ENCODE data around the gene CADM1.

The CADM1 gene

GRCh38 chr11:115153135-115153534 lies 351.1 kb downstream of the CADM1 start:
- no peak for DNase-seq (ENCODE audit: low read depth in 2 of 2)

- DNase-seq (ENCODE audit: low read depth in 2 of 2): no peak
These were observed 353.2 kb downstream of the CADM1 start for GRCh38 chr11:115151010-115151409.

GRCh38 chr11:115148691-115149090 lies 355.5 kb downstream of the CADM1 start:
- no peak for DNase-seq (ENCODE audit: low read depth in 2 of 2)

GRCh38 chr11:115148101-115148500 lies 356.1 kb downstream of the CADM1 start:
- DNase-seq (ENCODE audit: low read depth in 2 of 2): no peak

GRCh38 chr11:115147243-115147807 lies 356.9 kb downstream of the CADM1 start:
- no peak for DNase-seq (ENCODE audit: low read depth in 2 of 2)

- no peak for DNase-seq (ENCODE audit: low read depth in 2 of 2)
These were observed 357.8 kb downstream of the CADM1 start for GRCh38 chr11:115146425-115146824.

- no peak for DNase-seq (ENCODE audit: low read depth in 2 of 2)
These were observed 358.9 kb downstream of the CADM1 start for GRCh38 chr11:115145324-115145723.

- DNase-seq (ENCODE audit: low read depth in 2 of 2): no peak
These were observed 359.3 kb downstream of the CADM1 start for GRCh38 chr11:115144914-115145313.

- DNase-seq (ENCODE audit: low read depth in 2 of 2): no peak
These were observed 360.2 kb downstream of the CADM1 start for GRCh38 chr11:115144014-115144413.

- no peak for DNase-seq (ENCODE audit: low read depth in 2 of 2)
These were observed 362.7 kb downstream of the CADM1 start for GRCh38 chr11:115141231-115142114.

- DNase-seq (ENCODE audit: low read depth in 2 of 2): no peak
These were observed 368.3 kb downstream of the CADM1 start for GRCh38 chr11:115135936-115136335.

- no peak for DNase-seq (ENCODE audit: low read depth in 2 of 2)
These were observed 369.3 kb downstream of the CADM1 start for GRCh38 chr11:115134926-115135325.

GRCh38 chr11:115133475-115134209 lies 370.6 kb downstream of the CADM1 start:
- no peak for DNase-seq (ENCODE audit: low read depth in 2 of 2)

- DNase-seq (ENCODE audit: low read depth in 2 of 2): no peak
These were observed 371.6 kb downstream of the CADM1 start for GRCh38 chr11:115132436-115133228.

GRCh38 chr11:115129473-115130289 lies 374.5 kb downstream of the CADM1 start:
- no peak for DNase-seq (ENCODE audit: low read depth in 2 of 2)

GRCh38 chr11:115128226-115128625 lies 376.0 kb downstream of the CADM1 start:
- no peak for DNase-seq (ENCODE audit: low read depth in 2 of 2)

GRCh38 chr11:115127790-115128189 lies 376.4 kb downstream of the CADM1 start:
- DNase-seq (ENCODE audit: low read depth in 2 of 2): no peak

- no peak for DNase-seq (ENCODE audit: low read depth in 2 of 2)
These were observed 377.6 kb downstream of the CADM1 start for GRCh38 chr11:115126515-115127208.

- no peak for DNase-seq (ENCODE audit: low read depth in 2 of 2)
These were observed 378.1 kb downstream of the CADM1 start for GRCh38 chr11:115126092-115126491.

- no peak for DNase-seq (ENCODE audit: low read depth in 2 of 2)
These were observed 379.4 kb downstream of the CADM1 start for GRCh38 chr11:115124786-115125185.

All from stimulated activated CD4-positive, alpha-beta T cell treated with anti-CD3 and anti-CD28 coated beads, Interleukin-4, amount 100 ng/mL, for 48 hours (primary cell).